ENCODE measurements around the gene GNMT.

GRCh38 chr6:42923666-42924065, 36.9 kb upstream of the GNMT start:
- TF ChIP-seq CTCF (IDR thresholded peaks at IDR 0.05) (no peak), EZH2 (IDR thresholded peaks at IDR 0.05; ENCODE audit: borderline replicate concordance, insufficient read depth, low read depth, low read length, poor library complexity, severe bottlenecking) (no peak)
